Measurements from ENCODE around the gene MZT2B. TPM values are rescaled to one million over a fixed set of nuclear protein-coding genes. Genes with fewer than 3 reads are reported as not detected.

MZT2B gene
- total RNA-seq, 4 donors from 2014 or later: 20.7 to 109 (median 93.2) TPM

- no peak for TF ChIP-seq CTCF (IDR thresholded peaks at IDR 0.05; ENCODE audit: low read depth)
Measured at GRCh38 chr2:130154773-130155765, 27.0 kb upstream of the MZT2B start.

GRCh38 chr2:130156624-130157004, 25.4 kb upstream of the MZT2B start:
- no peak for TF ChIP-seq CTCF (IDR thresholded peaks at IDR 0.05; ENCODE audit: low read depth)

GRCh38 chr2:130158631-130159030, 23.4 kb upstream of the MZT2B start:
- TF ChIP-seq CTCF (IDR thresholded peaks at IDR 0.05; ENCODE audit: low read depth): no peak

- no peak for TF ChIP-seq CTCF (IDR thresholded peaks at IDR 0.05; ENCODE audit: low read depth)
Measured at GRCh38 chr2:130160131-130160530, 21.9 kb upstream of the MZT2B start.

GRCh38 chr2:130162968-130163367, 19.1 kb upstream of the MZT2B start:
- TF ChIP-seq CTCF (IDR thresholded peaks at IDR 0.05; ENCODE audit: low read depth): no peak

- TF ChIP-seq CTCF (IDR thresholded peaks at IDR 0.05; ENCODE audit: low read depth): no peak
Measured at GRCh38 chr2:130165293-130166016, 16.6 kb upstream of the MZT2B start.

- no peak for TF ChIP-seq CTCF (IDR thresholded peaks at IDR 0.05; ENCODE audit: low read depth)
Measured at GRCh38 chr2:130169896-130170295, 12.2 kb upstream of the MZT2B start.
